GM23338 (cell line): ENCODE results near the gene KRT79. TPM values are rescaled to one million over a fixed set of nuclear protein-coding genes. Genes with fewer than 3 reads are reported as not detected.

Experiments
- ATAC-seq: fragments of 200-7000 bp; cut with Tn5 transposase; 3 replicates; pipeline ENCODE4 v1.9.1; 2020
- DNase-seq: peaks from one replicate; pipeline ENCODE4 v3.0.0-alpha.2; 2015; ENCODE audit warnings: low spot score
- H2AFZ ChIP-seq: fragments of 200-600 bp; sonication (generic); 2 replicates; pipeline ENCODE4 v1.8.0; 2016; ENCODE audit warnings: antibody characterized with exemption, mild to moderate bottlenecking, moderate library complexity
- H3F3A ChIP-seq: fragments of 200-600 bp; sonication (generic); replicated peaks from 2 replicates; pipeline ENCODE4 v1.8.0; 2017; ENCODE audit warnings: antibody characterized with exemption, mixed run types, low read depth
- H3K27ac ChIP-seq: fragments of 200-600 bp; sonication (generic); 2 replicates; pipeline ENCODE4 v1.6.1; 2016; ENCODE audit warnings: low read depth
- H3K27me3 ChIP-seq: fragments of 200-600 bp; sonication (generic); 2 replicates; pipeline ENCODE4 v1.8.0; 2016; ENCODE audit warnings: mild to moderate bottlenecking, mixed run types, moderate library complexity; ENCODE audit not compliant: insufficient read depth
- H3K36me3 ChIP-seq: fragments of 200-600 bp; sonication (generic); 2 replicates; pipeline ENCODE4 v1.8.0; 2016; ENCODE audit warnings: mild to moderate bottlenecking; ENCODE audit not compliant: insufficient read depth
- H3K4me1 ChIP-seq: fragments of 200-600 bp; sonication (generic); 2 replicates; pipeline ENCODE4 v1.8.0; 2016; ENCODE audit warnings: mild to moderate bottlenecking, moderate library complexity; ENCODE audit not compliant: insufficient read depth
- H3K4me2 ChIP-seq: fragments of 200-600 bp; sonication (generic); 2 replicates; pipeline ENCODE4 v1.7.1; 2017; ENCODE audit warnings: mixed run types
- H3K4me3 ChIP-seq: fragments of 200-600 bp; sonication (generic); 2 replicates; pipeline ENCODE4 v1.6.1; 2016; ENCODE audit warnings: mixed run types
- H3K79me2 ChIP-seq: fragments of 200-600 bp; sonication (generic); replicated peaks from 2 replicates; pipeline ENCODE4 v1.8.0; 2017; ENCODE audit warnings: mild to moderate bottlenecking; ENCODE audit not compliant: insufficient read depth
- H3K9me2 ChIP-seq: fragments of 200-600 bp; sonication (generic); 2 replicates; pipeline ENCODE4 v1.8.0; 2017; ENCODE audit not compliant: insufficient read depth
- H4K20me1 ChIP-seq: fragments of 200-600 bp; sonication (generic); replicated peaks from 2 replicates; pipeline ENCODE4 v1.8.0; 2017; ENCODE audit warnings: mild to moderate bottlenecking; ENCODE audit not compliant: insufficient read depth
- H3K27ac Mint-ChIP-seq: 2 replicates; pipeline ENCODE4 v1.8.0; 2020; ENCODE audit warnings: inconsistent platforms, mild to moderate bottlenecking, moderate library complexity, mixed read lengths
- H3K27me3 Mint-ChIP-seq: 3 replicates; pipeline ENCODE4 v1.8.0; 2022; ENCODE audit warnings: low read depth, mild to moderate bottlenecking, moderate library complexity, mixed read lengths, inconsistent platforms; ENCODE audit not compliant: insufficient read depth, poor library complexity
- H3K36me3 Mint-ChIP-seq: 3 replicates; pipeline ENCODE4 v1.8.0; 2021; ENCODE audit warnings: low read depth, mild to moderate bottlenecking, inconsistent platforms, moderate library complexity, mixed read lengths
- H3K4me1 Mint-ChIP-seq: 3 replicates; pipeline ENCODE4 v1.8.0; 2020; ENCODE audit warnings: mild to moderate bottlenecking, inconsistent platforms, mixed read lengths
- H3K4me3 Mint-ChIP-seq: 3 replicates; pipeline ENCODE4 v1.8.0; 2021; ENCODE audit warnings: moderate library complexity, mild to moderate bottlenecking, inconsistent platforms, mixed read lengths
- H3K9me3 Mint-ChIP-seq: 3 replicates; pipeline ENCODE4 v1.8.0; 2020; ENCODE audit warnings: moderate library complexity, mild to moderate bottlenecking, inconsistent platforms, mixed read lengths
- CREB1 ChIP-seq: fragments of 250-450 bp; sonication (Bioruptor Pico); IDR thresholded peaks from 2 replicates; pipeline ENCODE4 v1.5.0; 2020; ENCODE audit warnings: low read depth, mild to moderate bottlenecking, moderate library complexity
- EZH2 ChIP-seq: fragments of 200-600 bp; sonication (generic); IDR thresholded peaks from one replicate; pipeline ENCODE4 v1.8.0; 2017; ENCODE audit warnings: antibody characterized with exemption, mild to moderate bottlenecking, low read depth; ENCODE audit not compliant: unreplicated experiment
- EZH2phosphoT487 ChIP-seq: fragments of 200-600 bp; sonication (generic); IDR thresholded peaks from one replicate; pipeline ENCODE4 v1.8.1; 2018; ENCODE audit warnings: antibody characterized with exemption; ENCODE audit not compliant: unreplicated experiment
- JUNB ChIP-seq: IDR thresholded peaks from one replicate; pipeline ENCODE4 v1.6.1; 2016; ENCODE audit warnings: antibody characterized with exemption; ENCODE audit not compliant: unreplicated experiment
- NANOG ChIP-seq: IDR thresholded peaks from 2 replicates; pipeline ENCODE4 v1.6.1; 2016; ENCODE audit warnings: antibody characterized with exemption, borderline replicate concordance
- POLR2AphosphoS5 ChIP-seq: IDR thresholded peaks from 2 replicates; pipeline ENCODE4 v1.6.1; 2016; ENCODE audit warnings: antibody characterized with exemption, low read depth
- REST ChIP-seq: IDR thresholded peaks from one replicate; pipeline ENCODE4 v1.6.1; 2018; ENCODE audit warnings: antibody characterized with exemption; ENCODE audit not compliant: unreplicated experiment
- STAT1 ChIP-seq: IDR thresholded peaks from one replicate; pipeline ENCODE4 v1.6.1; 2016; ENCODE audit warnings: antibody characterized with exemption; ENCODE audit not compliant: unreplicated experiment
- ZNF114 ChIP-seq: fragments of 250-450 bp; sonication (Bioruptor Pico); IDR thresholded peaks from 2 replicates; pipeline ENCODE4 v1.5.0; 2020; ENCODE audit warnings: mild to moderate bottlenecking, moderate library complexity
- ZNF331 ChIP-seq: fragments of 250-450 bp; sonication (Bioruptor Pico); IDR thresholded peaks from 2 replicates; pipeline ENCODE4 v1.5.0; 2020; ENCODE audit warnings: low read depth, mild to moderate bottlenecking, moderate library complexity
- ZNF462 ChIP-seq: fragments of 250-450 bp; sonication (Bioruptor Pico); IDR thresholded peaks from 2 replicates; pipeline ENCODE4 v1.5.0; 2020; ENCODE audit warnings: mild to moderate bottlenecking, moderate library complexity
- polyA plus RNA-seq: library from polyadenylated mRNA; unstranded; fragments of >200 nt; fragmentation: Nextera tagmentation; extraction: Ambion mirVana; gene quantifications from 2 replicates; pipeline ENCODE4 v1.2.1, GENCODE V29; 2016
- total RNA-seq: library from RNA; depleted of rRNA; stranded (reverse); fragments of >200 nt; shearing (Covaris generic); gene quantifications from 2 replicates; pipeline ENCODE4 v1.2.3, GENCODE V29; 2014
- TF ChIP-seq, protein P1 (sequence below): IDR thresholded peaks from 2 replicates; pipeline ENCODE4 v1.6.1; 2016; ENCODE audit warnings: antibody characterized with exemption
- TF ChIP-seq, protein P2 (sequence below), 2 experiments: fragments of 200-600 bp in 1 of 2; sonication (generic) in 1 of 2; conservative IDR thresholded peaks; 2 replicates each; pipeline versions ENCODE4 v1.5.1 to v1.6.1; 2016 to 2017; ENCODE audit warnings: antibody characterized with exemption in 2 of 2, low read depth in 2 of 2, mild to moderate bottlenecking in 2 of 2, moderate library complexity in 1 of 2

Gene KRT79
- total and polyA plus RNA-seq, 2 experiments from 2014 or later: 0.21 TPM; not detected in 1

GRCh38 chr12:52812073-52812400 is 22.1 kb downstream of the KRT79 start:
- no peak overlapping the region for H3K27ac Mint-ChIP-seq
- no peaks in the 10 kb centered on the region for H4K20me1 ChIP-seq
- H3K4me2 ChIP-seq: no peak overlapping the region
- H3K27ac ChIP-seq: no peak overlapping the region
- H3K36me3 ChIP-seq: no peaks in the 10 kb centered on the region
- H3K4me1 Mint-ChIP-seq: no peaks in the 10 kb centered on the region
- H3K9me2 ChIP-seq: peaks cover 10% of the 10 kb centered on the region; the same call in 1 of the 2 replicates
- no peaks in the 10 kb centered on the region for H3F3A ChIP-seq
- H3K79me2 ChIP-seq: no peaks in the 10 kb centered on the region
- H2AFZ ChIP-seq: no peak overlapping the region
- ATAC-seq (no peak), DNase-seq (no peak)
- no peaks in the 10 kb centered on the region for H3K27me3 ChIP-seq
- peaks cover 7% of the 10 kb centered on the region for H3K27me3 Mint-ChIP-seq
- H3K9me3 Mint-ChIP-seq: no peaks in the 10 kb centered on the region
- no peaks in the 10 kb centered on the region for H3K36me3 Mint-ChIP-seq
- H3K4me3 Mint-ChIP-seq: no peak overlapping the region
- H3K4me3 ChIP-seq: no peak overlapping the region
- TF ChIP-seq ZNF462 (CRISPR knock-in tag) (no peak), NANOG (no peak), CREB1 (CRISPR knock-in tag) (no peak), REST (no peak), EZH2phosphoT487 (no peak), JUNB (no peak), ZNF114 (no peak), ZNF331 (CRISPR knock-in tag) (no peak), EZH2 (no peak), POLR2AphosphoS5 (no peak), STAT1 (no peak)
- TF ChIP-seq, protein P1, sequence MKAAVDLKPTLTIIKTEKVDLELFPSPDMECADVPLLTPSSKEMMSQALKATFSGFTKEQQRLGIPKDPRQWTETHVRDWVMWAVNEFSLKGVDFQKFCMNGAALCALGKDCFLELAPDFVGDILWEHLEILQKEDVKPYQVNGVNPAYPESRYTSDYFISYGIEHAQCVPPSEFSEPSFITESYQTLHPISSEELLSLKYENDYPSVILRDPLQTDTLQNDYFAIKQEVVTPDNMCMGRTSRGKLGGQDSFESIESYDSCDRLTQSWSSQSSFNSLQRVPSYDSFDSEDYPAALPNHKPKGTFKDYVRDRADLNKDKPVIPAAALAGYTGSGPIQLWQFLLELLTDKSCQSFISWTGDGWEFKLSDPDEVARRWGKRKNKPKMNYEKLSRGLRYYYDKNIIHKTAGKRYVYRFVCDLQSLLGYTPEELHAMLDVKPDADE: no peak
- TF ChIP-seq, protein P2, sequence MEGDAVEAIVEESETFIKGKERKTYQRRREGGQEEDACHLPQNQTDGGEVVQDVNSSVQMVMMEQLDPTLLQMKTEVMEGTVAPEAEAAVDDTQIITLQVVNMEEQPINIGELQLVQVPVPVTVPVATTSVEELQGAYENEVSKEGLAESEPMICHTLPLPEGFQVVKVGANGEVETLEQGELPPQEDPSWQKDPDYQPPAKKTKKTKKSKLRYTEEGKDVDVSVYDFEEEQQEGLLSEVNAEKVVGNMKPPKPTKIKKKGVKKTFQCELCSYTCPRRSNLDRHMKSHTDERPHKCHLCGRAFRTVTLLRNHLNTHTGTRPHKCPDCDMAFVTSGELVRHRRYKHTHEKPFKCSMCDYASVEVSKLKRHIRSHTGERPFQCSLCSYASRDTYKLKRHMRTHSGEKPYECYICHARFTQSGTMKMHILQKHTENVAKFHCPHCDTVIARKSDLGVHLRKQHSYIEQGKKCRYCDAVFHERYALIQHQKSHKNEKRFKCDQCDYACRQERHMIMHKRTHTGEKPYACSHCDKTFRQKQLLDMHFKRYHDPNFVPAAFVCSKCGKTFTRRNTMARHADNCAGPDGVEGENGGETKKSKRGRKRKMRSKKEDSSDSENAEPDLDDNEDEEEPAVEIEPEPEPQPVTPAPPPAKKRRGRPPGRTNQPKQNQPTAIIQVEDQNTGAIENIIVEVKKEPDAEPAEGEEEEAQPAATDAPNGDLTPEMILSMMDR (conservative IDR thresholded peaks at IDR 0.05; ENCODE audit: low read depth in 2 of 2): no peak
- H3K4me1 ChIP-seq: no peaks in the 10 kb centered on the region
